Ishikawa (cell line): Measurements from ENCODE around the gene QPRT.

ENCODE experiments used
- CEBPB ChIP-seq: IDR thresholded peaks from 2 replicates; pipeline ENCODE4 v1.6.1; 2012
- CREB1 ChIP-seq: IDR thresholded peaks from 2 replicates; pipeline ENCODE4 v1.6.1; 2012; ENCODE audit warnings: low read depth
- EGR1 ChIP-seq: IDR thresholded peaks from 2 replicates; pipeline ENCODE4 v1.6.1; 2012
- EP300 ChIP-seq: IDR thresholded peaks from 2 replicates; pipeline ENCODE4 v1.6.1; 2012; ENCODE audit warnings: borderline replicate concordance
- FOXM1 ChIP-seq: IDR thresholded peaks from 2 replicates; pipeline ENCODE4 v1.6.1; 2012; ENCODE audit warnings: low read depth, borderline replicate concordance
- RAD21 ChIP-seq: IDR thresholded peaks from 2 replicates; pipeline ENCODE4 v1.6.1; 2012; ENCODE audit warnings: low read depth
- TAF1 ChIP-seq: IDR thresholded peaks from 2 replicates; pipeline ENCODE4 v1.6.1; 2012; ENCODE audit warnings: low read depth, mild to moderate bottlenecking
- TCF12 ChIP-seq: IDR thresholded peaks from 2 replicates; pipeline ENCODE4 v1.6.1; 2012; ENCODE audit warnings: low read depth
- TEAD4 ChIP-seq: IDR thresholded peaks from 2 replicates; pipeline ENCODE4 v1.6.1; 2012
- YY1 ChIP-seq: IDR thresholded peaks from 2 replicates; pipeline ENCODE4 v1.6.1; 2012; ENCODE audit warnings: low read depth
- TF ChIP-seq, protein P1 (sequence below): IDR thresholded peaks from 2 replicates; pipeline ENCODE4 v1.6.1; 2012; ENCODE audit warnings: low read depth, mild to moderate bottlenecking
- TF ChIP-seq, protein P2 (sequence below): IDR thresholded peaks from 2 replicates; pipeline ENCODE4 v1.6.1; 2012

DNA sequence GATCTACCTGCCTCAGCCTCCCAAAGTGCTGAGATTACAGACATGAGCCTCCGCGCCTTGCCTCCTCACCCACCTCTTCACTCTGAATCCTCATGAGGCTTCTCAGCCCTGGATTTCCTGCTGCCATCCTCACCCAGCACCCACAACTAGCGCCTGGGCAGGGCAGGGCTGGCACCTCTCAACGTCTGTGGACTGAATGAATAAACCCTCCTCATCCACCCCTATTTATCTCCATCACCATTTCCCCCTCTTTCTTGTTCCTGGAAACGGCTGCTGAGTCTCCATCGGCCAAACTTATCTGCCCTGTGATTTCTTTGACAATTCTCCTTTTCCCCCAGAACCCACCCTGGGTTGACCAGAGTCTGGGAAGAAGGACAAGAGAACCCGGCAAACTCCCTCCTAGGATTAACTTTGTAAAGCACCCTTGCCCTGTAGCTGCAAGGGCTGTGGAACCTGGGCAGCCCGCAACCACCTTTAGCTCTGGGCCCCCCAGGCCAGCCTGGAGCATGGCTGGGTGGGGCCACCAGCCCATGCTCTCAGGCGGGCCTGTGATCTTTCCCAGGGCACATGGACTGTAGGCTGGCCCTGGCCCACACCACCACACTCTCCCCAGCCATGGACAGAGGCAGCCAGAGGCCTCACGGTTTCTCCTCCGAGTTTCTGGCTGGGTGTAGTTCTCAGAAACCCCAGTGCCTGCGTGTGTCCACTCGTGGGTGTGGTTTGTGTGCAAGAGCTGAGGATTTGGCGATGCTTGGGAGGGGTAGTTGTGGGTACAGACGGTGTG lies 13.5 kb upstream of the QPRT start:
- TF ChIP-seq, protein P1, sequence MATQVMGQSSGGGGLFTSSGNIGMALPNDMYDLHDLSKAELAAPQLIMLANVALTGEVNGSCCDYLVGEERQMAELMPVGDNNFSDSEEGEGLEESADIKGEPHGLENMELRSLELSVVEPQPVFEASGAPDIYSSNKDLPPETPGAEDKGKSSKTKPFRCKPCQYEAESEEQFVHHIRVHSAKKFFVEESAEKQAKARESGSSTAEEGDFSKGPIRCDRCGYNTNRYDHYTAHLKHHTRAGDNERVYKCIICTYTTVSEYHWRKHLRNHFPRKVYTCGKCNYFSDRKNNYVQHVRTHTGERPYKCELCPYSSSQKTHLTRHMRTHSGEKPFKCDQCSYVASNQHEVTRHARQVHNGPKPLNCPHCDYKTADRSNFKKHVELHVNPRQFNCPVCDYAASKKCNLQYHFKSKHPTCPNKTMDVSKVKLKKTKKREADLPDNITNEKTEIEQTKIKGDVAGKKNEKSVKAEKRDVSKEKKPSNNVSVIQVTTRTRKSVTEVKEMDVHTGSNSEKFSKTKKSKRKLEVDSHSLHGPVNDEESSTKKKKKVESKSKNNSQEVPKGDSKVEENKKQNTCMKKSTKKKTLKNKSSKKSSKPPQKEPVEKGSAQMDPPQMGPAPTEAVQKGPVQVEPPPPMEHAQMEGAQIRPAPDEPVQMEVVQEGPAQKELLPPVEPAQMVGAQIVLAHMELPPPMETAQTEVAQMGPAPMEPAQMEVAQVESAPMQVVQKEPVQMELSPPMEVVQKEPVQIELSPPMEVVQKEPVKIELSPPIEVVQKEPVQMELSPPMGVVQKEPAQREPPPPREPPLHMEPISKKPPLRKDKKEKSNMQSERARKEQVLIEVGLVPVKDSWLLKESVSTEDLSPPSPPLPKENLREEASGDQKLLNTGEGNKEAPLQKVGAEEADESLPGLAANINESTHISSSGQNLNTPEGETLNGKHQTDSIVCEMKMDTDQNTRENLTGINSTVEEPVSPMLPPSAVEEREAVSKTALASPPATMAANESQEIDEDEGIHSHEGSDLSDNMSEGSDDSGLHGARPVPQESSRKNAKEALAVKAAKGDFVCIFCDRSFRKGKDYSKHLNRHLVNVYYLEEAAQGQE = no peak
- no peak for TF ChIP-seq TAF1
- TF ChIP-seq EGR1 = no peak
- TF ChIP-seq YY1 = no peak
- TF ChIP-seq, protein P2, sequence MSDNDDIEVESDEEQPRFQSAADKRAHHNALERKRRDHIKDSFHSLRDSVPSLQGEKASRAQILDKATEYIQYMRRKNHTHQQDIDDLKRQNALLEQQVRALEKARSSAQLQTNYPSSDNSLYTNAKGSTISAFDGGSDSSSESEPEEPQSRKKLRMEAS = no peak
- no peak for TF ChIP-seq RAD21
- TF ChIP-seq CEBPB = no peak
- TF ChIP-seq FOXM1 = no peak
- no peak for TF ChIP-seq EP300
- no peak for TF ChIP-seq CREB1
- TF ChIP-seq TCF12 = no peak
- TF ChIP-seq TEAD4 = no peak
